HG02943 (cell line): Measurements from ENCODE around the gene ABCA12.
A peak's percentile ranks its signal among the peaks of the same experiment; 100 is the strongest.
"Not testable (repeated sequence)": the region's sequence is repeated elsewhere in the genome, so short reads cannot be mapped to it uniquely, and the experiment has no call there.

Source experiments
- ATAC-seq: cut with Tn5 transposase; IDR thresholded peaks from one replicate; pipeline ENCODE4 v1.9.1; 2021; ENCODE audit warnings: mild to moderate bottlenecking, low read depth, moderate library complexity; ENCODE audit not compliant: unreplicated experiment

ABCA12 gene, protein sequence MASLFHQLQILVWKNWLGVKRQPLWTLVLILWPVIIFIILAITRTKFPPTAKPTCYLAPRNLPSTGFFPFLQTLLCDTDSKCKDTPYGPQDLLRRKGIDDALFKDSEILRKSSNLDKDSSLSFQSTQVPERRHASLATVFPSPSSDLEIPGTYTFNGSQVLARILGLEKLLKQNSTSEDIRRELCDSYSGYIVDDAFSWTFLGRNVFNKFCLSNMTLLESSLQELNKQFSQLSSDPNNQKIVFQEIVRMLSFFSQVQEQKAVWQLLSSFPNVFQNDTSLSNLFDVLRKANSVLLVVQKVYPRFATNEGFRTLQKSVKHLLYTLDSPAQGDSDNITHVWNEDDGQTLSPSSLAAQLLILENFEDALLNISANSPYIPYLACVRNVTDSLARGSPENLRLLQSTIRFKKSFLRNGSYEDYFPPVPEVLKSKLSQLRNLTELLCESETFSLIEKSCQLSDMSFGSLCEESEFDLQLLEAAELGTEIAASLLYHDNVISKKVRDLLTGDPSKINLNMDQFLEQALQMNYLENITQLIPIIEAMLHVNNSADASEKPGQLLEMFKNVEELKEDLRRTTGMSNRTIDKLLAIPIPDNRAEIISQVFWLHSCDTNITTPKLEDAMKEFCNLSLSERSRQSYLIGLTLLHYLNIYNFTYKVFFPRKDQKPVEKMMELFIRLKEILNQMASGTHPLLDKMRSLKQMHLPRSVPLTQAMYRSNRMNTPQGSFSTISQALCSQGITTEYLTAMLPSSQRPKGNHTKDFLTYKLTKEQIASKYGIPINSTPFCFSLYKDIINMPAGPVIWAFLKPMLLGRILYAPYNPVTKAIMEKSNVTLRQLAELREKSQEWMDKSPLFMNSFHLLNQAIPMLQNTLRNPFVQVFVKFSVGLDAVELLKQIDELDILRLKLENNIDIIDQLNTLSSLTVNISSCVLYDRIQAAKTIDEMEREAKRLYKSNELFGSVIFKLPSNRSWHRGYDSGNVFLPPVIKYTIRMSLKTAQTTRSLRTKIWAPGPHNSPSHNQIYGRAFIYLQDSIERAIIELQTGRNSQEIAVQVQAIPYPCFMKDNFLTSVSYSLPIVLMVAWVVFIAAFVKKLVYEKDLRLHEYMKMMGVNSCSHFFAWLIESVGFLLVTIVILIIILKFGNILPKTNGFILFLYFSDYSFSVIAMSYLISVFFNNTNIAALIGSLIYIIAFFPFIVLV (N-terminal part only)

DNA sequence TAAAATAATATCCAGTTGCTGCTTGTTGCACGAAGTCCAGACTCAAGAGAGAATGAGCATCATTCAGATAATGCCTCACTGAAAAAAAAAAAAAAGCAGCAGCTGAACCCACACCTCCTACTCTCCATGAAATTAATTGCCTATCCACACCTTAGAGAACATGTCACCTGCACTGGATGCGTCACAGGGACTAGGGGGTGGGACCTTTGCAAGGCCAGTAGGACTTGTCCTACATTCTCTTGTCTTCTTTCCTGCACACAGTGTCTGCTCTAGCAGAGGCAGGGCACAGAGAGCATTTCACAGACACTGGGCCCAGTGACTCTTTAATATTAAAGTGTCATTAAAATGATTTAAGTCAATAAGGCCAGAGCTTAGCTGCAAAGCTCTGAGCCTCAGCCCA lies at the start of gene ABCA12:
ABCA12 (minus strand) TSS at position 148 of the 400 bp plus-strand sequence. CDS start 418 bp downstream, outside the sequence.
- ATAC-seq = no peak

DNA sequence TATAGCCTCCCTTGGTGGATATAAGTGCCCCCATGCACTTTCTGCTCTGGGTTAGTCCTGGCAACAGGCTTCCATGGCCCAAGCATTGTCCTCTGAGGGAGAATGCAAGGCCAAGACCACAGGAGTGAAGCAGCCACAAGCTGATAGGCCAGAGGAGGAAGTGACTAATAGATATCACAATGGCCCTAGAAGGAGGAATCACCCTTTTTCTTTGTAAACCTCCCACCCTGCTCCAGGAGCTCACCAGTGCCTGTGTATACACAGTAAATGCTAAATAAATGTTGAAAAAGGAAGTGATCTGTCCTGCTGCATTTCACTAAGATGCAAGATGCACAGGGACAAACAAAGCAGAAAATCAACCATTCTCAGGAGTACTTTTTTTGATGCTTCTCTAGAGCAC lies 49.7 kb upstream of the ABCA12 start:
- no peak for ATAC-seq

DNA sequence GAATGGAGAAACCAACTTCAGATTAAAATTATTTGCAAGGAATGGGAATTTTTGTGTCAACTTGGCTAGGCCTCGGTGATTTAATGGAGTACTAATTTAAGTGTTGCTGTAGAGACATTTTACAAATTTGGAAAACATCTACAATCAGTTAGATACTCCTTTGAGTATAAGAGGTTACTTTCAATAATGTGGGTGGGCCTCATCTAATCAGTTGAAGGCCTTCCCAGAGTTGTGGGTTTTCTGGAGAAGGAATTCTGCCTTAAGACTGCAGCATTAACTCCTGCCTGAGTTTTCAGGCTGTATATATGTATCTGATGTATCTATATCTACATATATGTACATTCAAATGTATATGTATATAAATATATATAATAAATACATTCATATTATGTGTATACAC lies 47.6 kb upstream of the ABCA12 start:
- no peak for ATAC-seq

DNA sequence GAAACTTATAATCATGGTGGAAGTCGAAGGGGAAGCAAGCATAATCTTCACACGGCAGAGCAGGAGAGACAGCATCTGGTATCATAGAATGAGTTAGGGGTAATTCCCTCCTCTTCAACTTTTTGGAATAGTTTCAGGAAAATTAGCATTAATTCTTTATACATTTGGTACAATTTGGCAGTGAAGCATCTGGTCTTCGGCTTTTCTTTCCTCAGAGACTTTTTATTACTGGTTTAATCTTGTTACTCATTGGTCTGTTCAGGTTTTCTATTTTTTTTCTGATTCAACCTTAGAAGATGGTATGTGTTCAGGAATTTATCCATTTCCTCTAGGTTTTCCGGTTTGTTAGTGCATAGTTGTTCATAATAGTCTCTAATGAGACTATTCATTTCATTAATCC lies 39.7 kb upstream of the ABCA12 start:
- ATAC-seq = no peak

DNA sequence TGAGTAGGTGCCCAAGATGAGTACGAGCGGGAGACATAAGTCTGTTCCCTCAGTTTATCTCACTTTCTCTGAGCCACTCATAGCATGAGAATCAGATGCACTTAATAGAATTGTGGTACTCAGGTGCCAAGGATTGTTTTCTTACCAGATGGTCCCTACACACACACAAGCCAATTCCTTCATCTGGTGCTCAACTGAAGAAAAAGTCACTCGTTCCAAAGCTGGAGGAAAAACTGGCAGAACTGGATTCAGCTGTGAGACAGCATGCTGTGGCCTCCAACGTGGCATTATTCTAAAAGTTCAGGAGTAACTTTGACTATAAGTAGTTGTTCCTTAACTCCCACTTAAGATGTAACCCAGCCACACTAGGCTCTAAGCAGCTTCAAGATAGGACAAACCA lies 33.4 kb upstream of the ABCA12 start:
- ATAC-seq = no peak

DNA sequence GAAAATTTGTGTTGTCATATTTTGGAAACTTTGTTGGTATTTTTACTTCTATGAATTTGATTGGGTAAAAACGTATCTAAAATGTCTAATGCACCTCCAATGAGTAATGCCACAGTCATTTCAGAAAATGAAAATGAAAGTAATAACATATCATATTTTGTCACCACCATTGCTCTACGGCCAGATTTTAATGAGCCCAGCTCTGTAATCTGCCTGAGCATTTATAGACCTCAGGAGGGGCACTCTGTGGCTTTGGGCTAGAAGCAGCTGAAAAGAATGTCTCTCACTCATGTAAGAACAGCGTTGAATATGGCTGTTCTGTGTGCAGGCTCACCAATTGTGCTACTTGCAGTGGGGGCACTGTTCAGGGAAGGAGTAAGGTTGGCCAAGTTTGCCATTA lies 32.7 kb upstream of the ABCA12 start:
- peak; percentile 72 for ATAC-seq

DNA sequence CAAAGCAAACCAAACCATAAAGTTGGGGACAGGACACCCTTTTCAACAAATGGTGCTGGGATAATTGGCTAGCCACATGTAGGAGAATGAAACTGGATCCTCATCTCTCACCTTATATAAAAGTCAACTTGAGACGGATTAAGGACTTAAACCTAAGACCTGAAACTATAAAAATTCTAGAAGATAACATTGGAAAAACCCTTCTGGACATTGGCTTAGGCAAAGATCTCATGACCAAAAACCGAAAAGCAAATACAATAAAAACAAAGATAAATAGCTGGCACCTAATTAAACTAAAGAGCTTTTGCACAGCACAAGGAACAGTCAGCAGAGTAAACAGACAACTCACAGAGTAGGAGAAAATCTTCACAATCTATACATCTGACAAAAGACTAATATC lies 28.1 kb upstream of the ABCA12 start:
- ATAC-seq = not testable (repeated sequence)

DNA sequence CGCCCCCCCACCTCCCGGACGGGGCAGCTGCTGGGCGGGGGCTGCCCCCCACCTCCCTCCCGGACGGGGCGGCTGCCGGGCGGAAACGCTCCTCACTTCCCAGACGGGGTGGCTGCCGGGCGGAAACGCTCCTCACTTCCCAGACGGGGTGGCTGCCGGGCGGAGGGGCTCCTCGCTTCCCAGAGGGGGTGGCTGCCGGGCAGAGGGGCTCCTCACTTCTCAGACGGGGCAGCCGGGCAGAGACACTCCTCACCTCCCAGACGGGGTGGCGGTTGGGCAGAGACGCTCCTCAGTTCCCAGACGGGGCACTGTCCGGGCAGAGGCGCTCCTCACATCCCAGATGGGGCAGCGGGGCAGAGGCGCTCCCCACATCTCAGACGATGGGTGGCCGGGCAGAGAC lies 24.9 kb upstream of the ABCA12 start:
- not testable (repeated sequence) for ATAC-seq

DNA sequence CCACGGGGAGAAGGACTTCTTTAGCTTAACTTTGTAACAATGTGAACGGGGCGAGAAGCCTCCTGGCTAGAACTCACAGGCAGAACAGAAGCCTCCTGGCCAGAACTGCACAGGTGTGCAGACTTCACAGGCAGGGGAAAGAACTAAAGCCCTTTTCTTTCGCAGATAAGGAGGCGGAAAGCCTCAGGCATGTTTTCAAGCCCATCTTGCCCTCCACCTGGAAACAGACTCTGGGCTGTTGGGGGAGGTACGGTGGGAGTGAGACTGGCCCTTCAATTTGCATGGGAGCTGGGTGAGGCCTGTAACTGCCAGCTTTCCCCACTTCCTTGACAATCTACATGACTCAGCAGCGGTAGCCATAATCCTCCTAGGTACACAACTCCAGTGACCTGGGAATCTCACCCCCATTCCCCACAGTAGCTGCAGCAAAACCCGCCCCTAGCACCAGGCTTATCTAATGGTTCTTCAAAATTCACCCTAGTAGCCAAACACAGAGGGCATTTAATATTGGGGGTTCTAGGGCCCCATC lies 22.9 kb upstream of the ABCA12 start:
- no peak for ATAC-seq

DNA sequence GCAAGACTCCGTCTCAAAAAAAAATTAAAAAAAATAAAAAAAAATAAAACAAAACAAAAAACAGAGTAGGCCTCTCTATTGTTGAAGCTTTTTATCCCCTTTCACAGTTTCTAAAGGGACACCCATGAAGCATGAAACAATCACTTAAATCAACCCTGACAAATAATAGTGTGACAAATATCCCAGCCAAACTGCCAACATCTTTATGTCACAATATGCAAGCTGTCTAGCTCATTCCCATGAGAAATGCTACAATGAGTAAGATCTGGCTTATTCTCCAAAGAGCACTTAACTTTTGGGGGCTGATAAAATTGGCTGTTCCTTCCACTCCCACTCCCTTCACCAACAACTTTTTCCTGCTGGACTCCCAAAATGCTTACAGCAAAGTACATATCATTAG lies 21.7 kb upstream of the ABCA12 start:
- no peak for ATAC-seq

DNA sequence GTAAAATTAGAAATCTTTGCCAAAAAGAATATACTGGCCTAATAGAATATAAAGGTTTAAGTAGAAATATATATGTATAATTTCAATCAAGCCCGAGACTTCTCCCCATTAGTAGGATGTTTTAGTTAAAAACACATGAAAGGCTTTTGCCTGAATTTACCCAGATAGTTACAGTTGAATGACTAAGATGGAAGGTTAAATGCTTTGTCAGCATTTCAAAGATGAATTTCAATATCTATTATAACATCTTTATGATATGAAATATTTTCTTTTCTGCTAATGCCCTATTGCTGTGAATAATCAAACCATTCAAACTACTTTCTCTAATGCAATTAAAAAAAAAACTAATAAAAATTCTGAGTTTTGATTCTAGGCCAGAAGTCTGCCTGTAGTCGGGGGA lies 18.0 kb upstream of the ABCA12 start:
- ATAC-seq = no peak

DNA sequence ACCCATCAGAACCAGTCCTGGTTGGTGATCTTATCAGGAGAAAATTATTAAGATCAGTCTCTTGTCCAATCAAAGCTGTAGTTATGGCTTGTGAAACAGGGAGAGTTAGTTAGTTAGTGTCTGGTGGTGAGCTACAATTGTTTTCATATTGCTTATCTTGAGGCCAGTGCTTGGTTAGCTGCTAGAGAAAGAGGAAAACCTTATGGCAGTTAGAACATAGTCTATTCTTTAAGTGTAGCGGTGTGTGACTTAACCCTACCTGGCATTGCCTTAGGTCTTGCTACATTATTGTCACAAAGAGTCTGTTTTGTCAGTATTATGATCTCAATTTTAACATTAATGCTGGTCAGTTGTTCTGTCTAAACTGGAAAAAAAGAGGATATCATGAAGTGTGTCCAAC lies 11.5 kb upstream of the ABCA12 start:
- ATAC-seq = no peak

DNA sequence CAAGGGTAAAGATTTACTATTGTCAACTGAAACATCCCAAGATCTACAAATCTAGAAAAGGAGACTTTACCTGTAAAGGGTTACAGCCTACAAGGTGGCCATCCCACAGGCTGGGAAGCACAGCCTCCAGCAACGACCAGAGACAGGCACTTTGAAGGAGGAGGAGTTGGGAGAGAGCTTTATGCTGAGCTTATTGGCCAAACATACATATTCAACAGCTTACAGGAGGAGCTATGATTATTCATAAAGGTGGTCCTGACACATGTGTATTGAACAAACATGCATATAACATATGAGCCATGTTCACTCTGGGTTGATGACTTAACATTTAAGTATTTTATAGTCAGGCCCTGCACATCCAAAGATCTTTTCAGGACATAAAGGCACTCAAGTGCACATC lies 11.1 kb upstream of the ABCA12 start:
- ATAC-seq = no peak

DNA sequence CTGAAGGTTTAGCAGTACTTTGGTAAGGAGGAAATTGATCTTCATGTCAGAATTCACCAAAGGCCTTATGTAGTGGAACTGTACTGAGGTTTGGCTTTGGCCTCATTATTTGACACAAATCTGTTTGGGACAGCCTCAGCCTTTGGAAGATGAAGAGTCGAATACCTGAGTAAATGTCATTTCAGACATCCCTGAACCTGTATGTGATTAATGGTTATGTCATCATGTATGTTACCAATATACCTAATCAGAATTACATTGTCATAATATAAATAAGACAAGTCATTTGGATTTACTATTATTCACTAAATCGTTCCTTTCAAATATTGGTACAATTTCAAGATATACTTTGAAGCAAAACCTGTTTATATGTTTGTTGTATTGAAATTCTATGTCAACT lies 10.6 kb upstream of the ABCA12 start:
- no peak for ATAC-seq

DNA sequence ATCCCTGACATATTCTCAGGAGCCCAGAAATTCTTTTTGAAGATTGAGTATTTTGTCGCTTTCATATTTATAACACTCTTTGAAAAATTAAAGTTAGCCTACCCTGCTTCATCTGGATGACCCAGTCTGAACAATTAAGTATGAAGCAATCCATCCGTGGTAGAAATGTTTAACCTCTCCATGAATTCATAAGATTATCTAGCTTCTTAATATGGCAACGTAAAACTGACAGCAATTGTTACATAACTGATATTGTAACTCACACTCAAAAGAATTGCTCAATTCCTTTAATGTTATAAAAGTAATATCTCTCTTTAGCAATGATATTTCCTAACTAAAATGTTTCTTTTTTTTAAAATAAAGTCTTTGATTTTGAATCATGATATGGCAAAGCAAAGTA lies 7.2 kb upstream of the ABCA12 start:
- ATAC-seq = no peak

DNA sequence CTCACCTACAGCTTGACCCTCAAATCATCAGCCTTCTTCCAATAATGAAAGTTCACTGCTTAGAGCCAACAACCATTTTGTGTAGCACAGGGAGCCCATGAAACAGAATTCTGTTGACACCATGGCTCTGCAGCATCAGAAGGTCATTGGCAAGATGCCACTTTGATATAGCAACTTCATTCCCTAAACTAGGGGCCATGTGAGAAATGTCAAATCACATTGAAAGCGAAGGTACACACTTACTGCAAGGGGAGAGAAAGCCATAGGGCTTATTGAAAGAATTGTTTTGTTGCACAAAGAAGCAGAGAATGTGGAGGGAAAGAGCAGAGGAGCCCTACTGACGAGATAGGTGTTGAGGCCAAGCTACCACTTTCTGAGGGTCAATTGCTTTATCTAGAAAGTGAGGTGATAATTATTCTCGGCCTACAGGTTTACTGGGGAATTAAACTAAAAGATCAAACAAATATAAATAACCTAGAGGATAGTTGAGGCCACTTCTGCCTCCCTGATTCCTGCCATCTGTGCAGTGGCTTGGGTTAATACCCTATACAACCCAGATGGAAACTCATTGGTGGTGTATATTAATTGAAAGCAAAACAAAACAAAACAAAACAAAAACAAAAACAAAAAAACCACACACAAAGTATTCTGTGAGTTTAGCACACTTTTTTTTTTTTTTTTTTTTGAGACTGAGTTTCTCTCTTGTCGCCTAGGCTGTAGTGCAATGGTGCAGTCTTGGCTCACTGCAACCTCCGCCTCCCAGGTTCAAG lies 5.9 kb upstream of the ABCA12 start:
- no peak for ATAC-seq

DNA sequence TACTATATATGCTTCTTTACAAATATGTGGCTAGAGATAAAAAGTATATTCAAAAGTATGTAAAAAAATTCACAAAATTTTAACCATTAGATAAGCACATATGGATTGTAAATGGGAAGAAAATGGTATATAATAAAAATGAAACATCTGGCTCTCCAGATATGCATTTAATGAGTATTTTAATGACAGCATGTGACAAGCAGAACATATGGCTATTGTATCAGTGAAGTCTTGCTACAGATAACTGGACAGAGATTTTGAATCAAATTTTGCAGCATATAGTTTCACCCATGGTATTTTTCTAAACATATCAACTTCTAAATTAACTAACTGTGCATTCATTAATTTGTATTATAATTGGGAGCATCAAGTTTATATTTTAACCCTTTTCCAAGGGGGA lies 5.0 kb upstream of the ABCA12 start:
- ATAC-seq = no peak

DNA sequence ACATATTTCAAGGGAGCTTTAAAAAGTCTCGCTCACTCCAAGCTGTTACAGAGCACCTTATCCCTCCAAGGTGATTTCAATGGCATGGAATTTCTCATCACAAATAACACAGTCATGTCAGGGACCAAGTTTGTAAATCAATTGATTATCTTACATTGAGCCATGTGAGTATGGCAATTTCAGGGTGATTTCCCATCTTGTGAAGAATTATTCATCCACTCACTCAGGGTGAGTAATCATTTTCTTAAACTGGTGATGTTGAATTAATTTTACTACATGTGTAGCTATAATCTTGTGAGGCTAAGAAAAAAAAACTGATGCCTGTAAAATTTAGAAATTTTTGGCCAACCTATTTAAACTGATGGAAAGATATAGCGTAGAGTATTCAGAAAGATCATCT lies 3.3 kb upstream of the ABCA12 start:
- ATAC-seq = no peak

DNA sequence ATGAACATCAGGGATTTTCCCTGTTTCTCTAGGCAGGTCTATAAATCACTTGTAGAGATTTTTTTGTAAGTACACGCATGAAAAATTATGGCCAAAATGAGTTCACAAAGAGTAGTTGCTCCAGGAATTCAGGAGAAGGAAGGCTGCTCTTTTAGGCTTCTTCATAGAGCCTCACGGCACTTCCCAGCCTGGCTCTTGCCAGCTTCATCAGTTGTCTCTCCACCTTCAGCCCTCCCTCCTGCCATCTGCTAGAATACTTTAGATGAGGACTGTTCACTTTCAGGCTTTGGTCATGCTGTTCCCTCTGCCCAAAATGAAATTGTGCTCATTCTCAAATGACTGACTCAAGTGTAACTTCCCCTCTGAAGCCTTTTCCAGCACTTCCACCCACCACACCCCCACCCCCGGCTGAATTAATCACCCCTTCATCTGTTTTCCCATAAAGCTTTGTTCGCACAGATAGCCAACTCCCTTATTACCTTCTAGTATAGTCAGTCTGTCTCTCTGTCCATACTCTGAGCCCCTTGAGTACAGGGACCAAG lies 1.8 kb upstream of the ABCA12 start:
- no peak for ATAC-seq
